GM21367 (cell line): ENCODE measurements around the gene DPYD.

ENCODE experiments used
- ATAC-seq: cut with Tn5 transposase; IDR thresholded peaks from one replicate; pipeline ENCODE4 v1.9.1; 2021; ENCODE audit not compliant: unreplicated experiment

Gene DPYD

GRCh38 chr1:97907886-97908285, 12.9 kb downstream of the DPYD start:
- no peak for ATAC-seq

DNA sequence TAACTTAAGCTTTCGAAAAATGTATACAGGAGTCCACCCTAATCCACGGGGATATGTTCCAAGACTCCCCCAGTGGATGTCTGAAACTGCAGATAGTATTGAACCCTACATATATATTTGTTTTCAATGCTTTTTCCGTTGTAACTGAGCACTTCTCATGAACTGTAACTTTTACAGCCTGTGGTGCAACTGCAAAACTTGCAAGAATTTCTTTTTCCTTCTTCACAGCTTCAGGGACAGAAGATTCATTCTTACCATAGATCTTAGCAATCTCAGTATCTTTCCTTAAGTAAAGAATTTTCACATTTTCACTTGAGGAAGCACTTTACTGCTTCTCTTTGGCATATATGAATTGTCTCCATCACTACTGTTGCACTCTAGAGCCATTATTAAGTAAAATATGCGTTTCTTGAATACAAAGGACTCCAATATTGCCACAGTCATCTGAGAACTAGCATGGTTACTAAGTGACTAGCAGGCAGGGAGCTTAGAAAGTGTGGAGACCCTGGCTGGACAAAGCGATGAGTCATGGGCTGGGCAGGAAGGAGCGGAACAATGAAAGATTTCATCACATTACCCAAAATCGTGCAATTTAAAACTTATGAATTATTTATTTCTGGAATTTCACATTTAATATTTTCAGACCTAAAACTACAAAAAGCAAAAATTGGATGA, 14.1 kb downstream of the DPYD start:
- ATAC-seq: no peak

GRCh38 chr1:97905141-97905940, 15.5 kb downstream of the DPYD start:
- ATAC-seq: no peak

DNA sequence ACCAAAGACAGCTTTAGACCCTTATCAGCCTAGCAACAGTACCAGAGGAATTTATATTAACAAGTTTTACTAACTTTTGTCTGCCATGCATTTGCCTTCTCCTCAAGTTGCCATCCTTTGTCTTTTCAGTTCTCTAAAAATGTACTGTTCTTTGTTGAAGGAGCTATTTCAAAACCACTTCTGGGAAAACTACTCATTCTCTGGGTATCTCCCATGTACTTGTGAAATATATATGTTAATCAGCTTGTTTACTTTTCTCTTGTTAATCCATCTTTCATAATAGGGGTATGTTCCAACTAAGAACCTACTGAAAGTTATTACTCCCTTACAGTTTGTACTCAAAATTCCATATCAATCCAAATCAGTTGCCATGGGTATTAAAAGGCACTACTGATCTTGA, 16.3 kb downstream of the DPYD start:
- ATAC-seq: no peak

DNA sequence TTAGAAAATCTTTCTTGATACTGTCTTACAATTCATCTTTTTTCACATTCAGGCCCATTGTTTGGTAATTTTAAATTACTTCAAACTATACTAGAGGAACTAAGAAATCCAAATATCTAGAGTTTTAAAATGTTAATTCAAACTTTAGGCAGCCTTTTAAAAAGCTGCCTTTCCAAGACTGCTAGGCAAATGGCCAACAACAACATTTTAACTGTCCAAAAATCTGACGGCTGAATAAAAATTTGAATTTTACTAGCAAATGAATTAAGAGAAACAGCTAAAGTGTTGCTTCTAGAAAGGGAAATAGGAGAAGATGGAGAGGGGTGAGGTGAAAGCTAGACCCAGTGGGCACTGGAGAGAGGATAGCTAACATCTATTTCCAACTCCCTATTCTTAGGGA, 17.2 kb downstream of the DPYD start:
- ATAC-seq: no peak

DNA sequence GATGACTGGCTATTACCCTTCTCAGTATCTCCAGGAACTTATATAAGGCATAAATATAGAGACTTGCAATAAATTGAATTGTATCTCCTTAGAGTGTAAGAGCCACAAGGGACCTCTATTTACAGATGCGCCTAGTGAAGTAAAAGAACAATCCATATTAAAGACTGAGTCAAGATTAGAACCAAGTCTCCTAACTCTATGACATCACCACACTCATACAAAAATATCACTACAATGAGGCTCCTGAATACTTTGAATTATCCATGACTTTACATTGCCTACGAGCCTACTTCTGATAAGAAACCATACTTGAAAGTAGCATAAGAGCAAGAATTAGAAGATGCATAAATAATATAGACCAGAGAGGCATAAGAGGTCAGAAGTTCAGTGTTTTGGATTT, 18.8 kb downstream of the DPYD start:
- no peak for ATAC-seq

DNA sequence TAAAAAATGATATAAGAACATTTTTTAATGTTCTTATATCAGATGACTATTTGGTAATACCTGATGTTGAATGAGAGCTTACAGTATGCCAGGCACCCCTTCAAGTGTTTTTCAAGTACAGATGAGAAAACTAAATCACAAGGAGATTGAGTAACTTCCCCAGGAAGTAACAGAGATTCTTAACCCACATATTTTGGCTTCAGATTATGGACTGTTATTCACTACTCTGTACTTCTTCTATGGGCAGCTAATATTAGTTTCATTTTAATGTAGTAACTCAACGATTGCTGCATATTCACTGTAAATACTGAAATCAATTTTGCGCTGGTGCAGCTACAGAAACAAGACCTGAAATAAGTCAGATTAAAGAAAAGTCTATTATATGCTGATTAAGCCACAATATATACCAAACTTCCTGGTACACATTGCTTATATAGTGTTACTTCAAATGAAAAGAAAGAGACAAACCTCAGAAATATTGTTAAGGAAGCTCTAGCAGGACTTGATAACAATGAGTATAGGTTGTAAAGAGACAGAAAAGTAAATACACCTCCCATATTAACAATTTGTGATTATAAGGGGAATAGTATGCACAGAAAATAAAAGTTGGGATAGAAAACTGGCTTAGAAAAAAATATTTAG, 19.7 kb downstream of the DPYD start:
- no peak for ATAC-seq

DNA sequence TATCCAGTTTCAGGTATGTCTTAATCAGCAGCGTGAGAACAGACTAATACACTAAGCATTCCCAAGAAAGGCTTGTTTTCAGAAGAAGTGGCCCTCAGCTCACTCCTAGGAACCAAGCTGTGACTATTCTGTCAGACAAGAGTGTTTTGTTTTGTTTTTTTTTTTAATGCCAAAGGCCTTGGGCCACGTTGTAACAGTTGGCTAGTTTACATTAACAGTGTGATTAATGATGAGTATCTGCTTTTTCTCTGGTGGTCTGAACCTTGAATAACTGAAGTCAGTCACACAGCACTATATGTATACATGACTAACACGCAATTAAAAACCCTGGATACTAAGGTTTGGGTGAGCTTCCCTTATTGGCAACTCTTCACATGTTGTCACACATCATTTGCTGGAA, 21.9 kb downstream of the DPYD start:
- no peak for ATAC-seq

GRCh38 chr1:97895278-97895677, 25.6 kb downstream of the DPYD start:
- no peak for ATAC-seq

DNA sequence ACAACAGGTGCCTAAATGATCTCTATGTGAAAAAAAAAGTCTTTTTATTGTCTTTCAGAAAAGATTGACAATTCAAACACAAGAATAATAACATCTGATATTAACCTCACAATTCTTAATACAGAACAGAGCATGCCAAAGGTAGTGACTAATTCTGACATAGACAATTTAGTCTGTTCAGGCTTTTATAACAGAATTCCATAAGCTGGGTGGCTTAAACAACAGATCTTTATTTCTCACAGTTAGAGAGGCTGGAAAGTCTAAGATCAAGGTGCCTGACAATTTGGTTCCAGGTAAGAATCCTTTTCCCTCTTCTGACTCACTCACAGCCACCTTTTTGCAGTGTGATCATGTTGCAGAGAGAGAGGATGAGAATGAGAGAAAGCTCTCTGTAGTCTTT, 27.0 kb downstream of the DPYD start:
- ATAC-seq: no peak

- no peak for ATAC-seq
These were observed 34.6 kb downstream of the DPYD start for GRCh38 chr1:97886199-97886598.

DNA sequence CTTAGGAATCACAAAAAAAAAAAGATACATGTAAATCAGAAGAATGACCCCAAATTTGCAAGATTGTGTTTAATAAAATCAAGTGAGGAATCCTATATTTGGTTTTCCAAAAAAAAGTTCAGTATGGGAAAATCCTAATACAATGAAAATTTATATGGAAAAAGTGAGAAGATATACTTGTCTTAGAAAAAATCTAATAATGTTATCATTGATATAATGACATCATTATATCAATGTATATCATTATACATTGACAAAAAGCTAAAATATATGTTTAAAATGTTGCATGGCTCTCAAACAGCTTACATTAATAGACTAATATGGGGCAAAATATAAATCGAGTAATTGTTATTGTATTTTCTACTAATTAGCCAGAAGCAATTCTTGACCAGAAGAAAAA, 37.0 kb downstream of the DPYD start:
- ATAC-seq: no peak

DNA sequence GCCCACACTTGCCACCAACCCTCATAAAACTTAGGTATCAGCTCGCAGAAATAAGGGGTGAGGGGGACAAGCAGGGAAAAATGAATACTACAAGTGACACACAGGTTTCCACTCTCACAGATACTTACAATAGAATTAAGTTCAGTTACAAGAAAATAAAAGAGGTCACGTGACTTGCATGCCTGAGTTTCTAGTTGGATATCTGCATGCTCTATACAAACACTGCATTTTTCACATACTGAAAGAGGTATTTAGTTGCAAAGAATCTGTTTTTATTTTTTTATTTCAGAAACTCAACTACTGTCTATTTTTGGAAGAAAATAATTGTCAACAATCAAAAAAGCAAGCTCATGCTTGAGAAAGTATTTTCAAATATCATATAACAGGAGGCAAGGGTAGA, 43.5 kb downstream of the DPYD start:
- ATAC-seq: no peak

- ATAC-seq: no peak
These were observed 44.8 kb downstream of the DPYD start for GRCh38 chr1:97875996-97876395.

DNA sequence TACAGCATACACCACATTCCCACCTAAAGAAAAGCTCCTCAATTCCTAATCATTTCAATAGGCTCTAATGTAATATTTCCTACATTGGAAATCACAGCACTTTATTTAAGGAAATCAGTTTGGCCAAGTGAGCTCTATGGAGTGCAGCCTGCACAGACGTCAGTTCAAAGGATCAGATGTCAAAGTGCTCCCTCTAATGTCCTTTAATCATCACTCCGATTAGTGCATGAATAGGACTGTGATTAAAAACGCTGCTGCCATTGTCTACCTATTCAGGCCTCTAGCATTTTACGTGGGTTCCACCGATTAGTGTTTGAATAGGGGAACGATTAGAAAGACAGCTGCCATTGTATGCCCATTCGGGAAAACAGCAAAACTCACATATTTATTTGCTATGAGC, 50.2 kb downstream of the DPYD start:
- ATAC-seq: no peak

- ATAC-seq: no peak
These were observed 51.4 kb downstream of the DPYD start for GRCh38 chr1:97869441-97869840.

- no peak for ATAC-seq
These were observed 53.7 kb downstream of the DPYD start for GRCh38 chr1:97867127-97867526.

- peak; percentile 50 for ATAC-seq
These were observed 56.2 kb downstream of the DPYD start for GRCh38 chr1:97864615-97865014.

- ATAC-seq: no peak
These were observed 67.6 kb downstream of the DPYD start for GRCh38 chr1:97853221-97853620.

GRCh38 chr1:97849345-97850340, 71.2 kb downstream of the DPYD start:
- ATAC-seq: peak; percentile 33

- no peak for ATAC-seq
These were observed 75.0 kb downstream of the DPYD start for GRCh38 chr1:97845805-97846204.
